GM21529 (cell line): Measurements from ENCODE around the gene HIP1.
"Not testable (repeated sequence)": the region's sequence is repeated elsewhere in the genome, so short reads cannot be mapped to it uniquely, and the experiment has no call there.

ENCODE experiments used
- ATAC-seq: cut with Tn5 transposase; IDR thresholded peaks from one replicate; pipeline ENCODE4 v1.9.1; 2021; ENCODE audit not compliant: unreplicated experiment

HIP1 gene

GRCh38 chr7:75687246-75688088 is 51.3 kb downstream of the HIP1 start:
- no peak for ATAC-seq

GRCh38 chr7:75686551-75686950 is 52.2 kb downstream of the HIP1 start:
- no peak for ATAC-seq

- ATAC-seq = not testable (repeated sequence)
Observed at GRCh38 chr7:75682052-75682451, 56.7 kb downstream of the HIP1 start.

GRCh38 chr7:75679060-75679459 is 59.7 kb downstream of the HIP1 start:
- ATAC-seq = no peak

- ATAC-seq = no peak
Observed at GRCh38 chr7:75669579-75669978, 69.2 kb downstream of the HIP1 start.

GRCh38 chr7:75667938-75668337 is 70.8 kb downstream of the HIP1 start:
- ATAC-seq = no peak

GRCh38 chr7:75663302-75663907 is 75.3 kb downstream of the HIP1 start:
- peak; percentile 52 for ATAC-seq

- peak; percentile 88 for ATAC-seq
Observed at GRCh38 chr7:75662579-75663301, 76.0 kb downstream of the HIP1 start.

GRCh38 chr7:75660566-75661215 is 78.0 kb downstream of the HIP1 start:
- no peak for ATAC-seq

GRCh38 chr7:75658802-75659201 is 79.9 kb downstream of the HIP1 start:
- ATAC-seq = no peak

- no peak for ATAC-seq
Observed at GRCh38 chr7:75658369-75658768, 80.4 kb downstream of the HIP1 start.

- no peak for ATAC-seq
Observed at GRCh38 chr7:75657866-75658265, 80.9 kb downstream of the HIP1 start.

- no peak for ATAC-seq
Observed at GRCh38 chr7:75656740-75657139, 82.0 kb downstream of the HIP1 start.

- no peak for ATAC-seq
Observed at GRCh38 chr7:75655536-75655935, 83.2 kb downstream of the HIP1 start.

GRCh38 chr7:75654855-75655254 is 83.9 kb downstream of the HIP1 start:
- no peak for ATAC-seq

GRCh38 chr7:75653651-75654050 is 85.1 kb downstream of the HIP1 start:
- no peak for ATAC-seq

- ATAC-seq = no peak
Observed at GRCh38 chr7:75652788-75653187, 86.0 kb downstream of the HIP1 start.

GRCh38 chr7:75650681-75651080 is 88.1 kb downstream of the HIP1 start:
- ATAC-seq = no peak

- ATAC-seq = no peak
Observed at GRCh38 chr7:75650062-75650461, 88.7 kb downstream of the HIP1 start.

GRCh38 chr7:75649462-75649861 is 89.3 kb downstream of the HIP1 start:
- ATAC-seq = no peak

GRCh38 chr7:75647709-75648438 is 90.9 kb downstream of the HIP1 start:
- no peak for ATAC-seq
